Measurements from ENCODE around the gene RNF150.

GRCh38 chr4:140995058-140995457 lies 138.2 kb downstream of the RNF150 start:
- no peak for TF ChIP-seq CTCF (IDR thresholded peaks at IDR 0.05; ENCODE audit: poor library complexity, severe bottlenecking)
- no peak for TF ChIP-seq RAD21 (conservative IDR thresholded peaks at IDR 0.05)
- no peak for TF ChIP-seq POLR2AphosphoS5 (IDR thresholded peaks at IDR 0.05)

Measured in neural cell (in vitro differentiated cells).